Loucy (cell line): ENCODE measurements around the gene PRRC2B.

Experiments used
- H2AFZ ChIP-seq: fragments of 200-600 bp; sonication (generic); 2 replicates; pipeline ENCODE4 v1.6.0; 2016; ENCODE audit warnings: antibody characterized with exemption, mild to moderate bottlenecking, low read length, moderate library complexity
- H3F3A ChIP-seq: fragments of 200-600 bp; 2 replicates; pipeline ENCODE4 v1.6.0; 2016; ENCODE audit warnings: antibody characterized with exemption, low read depth, mild to moderate bottlenecking
- H3K27me3 ChIP-seq: fragments of 200-600 bp; sonication (generic); 2 replicates; pipeline ENCODE4 v1.6.1; 2014; ENCODE audit warnings: low read length, mild to moderate bottlenecking; ENCODE audit not compliant: insufficient read depth, poor library complexity, severe bottlenecking
- H3K36me3 ChIP-seq: fragments of 200-600 bp; sonication (generic); 2 replicates; pipeline ENCODE4 v1.6.1; 2016; ENCODE audit warnings: low read length; ENCODE audit not compliant: insufficient read depth
- H3K4me1 ChIP-seq: fragments of 200-600 bp; sonication (generic); 2 replicates; pipeline ENCODE4 v1.5.1; 2014; ENCODE audit warnings: low read length, mild to moderate bottlenecking; ENCODE audit not compliant: insufficient read depth, poor library complexity, severe bottlenecking
- H3K4me2 ChIP-seq: fragments of 200-600 bp; sonication (generic); 2 replicates; pipeline ENCODE4 v1.6.0; 2014; ENCODE audit warnings: antibody characterized with exemption, low read length, low read depth, mild to moderate bottlenecking; ENCODE audit not compliant: poor library complexity, severe bottlenecking
- H3K4me3 ChIP-seq: fragments of 200-600 bp; sonication (generic); 2 replicates; pipeline ENCODE4 v1.5.1; 2014; ENCODE audit warnings: low read length, mild to moderate bottlenecking, mixed read lengths; ENCODE audit not compliant: poor library complexity, severe bottlenecking
- H3K79me2 ChIP-seq: fragments of 200-600 bp; sonication (generic); 2 replicates; pipeline ENCODE4 v1.6.1; 2014; ENCODE audit warnings: low read length; ENCODE audit not compliant: insufficient read depth
- H3K9ac ChIP-seq: fragments of 200-600 bp; sonication (generic); 2 replicates; pipeline ENCODE4 v1.6.0; 2014; ENCODE audit warnings: mild to moderate bottlenecking, low read depth, low read length, moderate library complexity; ENCODE audit not compliant: poor library complexity, severe bottlenecking
- H3K9me2 ChIP-seq: fragments of 200-600 bp; sonication (generic); replicated peaks from 2 replicates; pipeline ENCODE4 v1.6.1; 2016; ENCODE audit warnings: low read depth, low read length, mixed read lengths
- H3K9me3 ChIP-seq: fragments of 200-600 bp; sonication (generic); 2 replicates; pipeline ENCODE4 v1.6.1; 2014; ENCODE audit warnings: mild to moderate bottlenecking, antibody characterized with exemption, low read length, low read depth; ENCODE audit not compliant: insufficient read depth
- H4K20me1 ChIP-seq: fragments of 200-600 bp; sonication (generic); 2 replicates; pipeline ENCODE4 v1.6.0; 2014; ENCODE audit warnings: antibody characterized with exemption, low read length, mild to moderate bottlenecking; ENCODE audit not compliant: insufficient read depth, poor library complexity, severe bottlenecking
- CTCF ChIP-seq: fragments of 200-600 bp; sonication (generic); conservative IDR thresholded peaks from 2 replicates; pipeline ENCODE4 v1.5.1; 2014; ENCODE audit warnings: mild to moderate bottlenecking, antibody characterized with exemption, low read length
- EZH2phosphoT487 ChIP-seq: fragments of 200-600 bp; IDR thresholded peaks from 2 replicates; pipeline ENCODE4 v1.6.1; 2018; ENCODE audit warnings: antibody characterized with exemption, mild to moderate bottlenecking, moderate library complexity, borderline replicate concordance

Gene PRRC2B

DNA sequence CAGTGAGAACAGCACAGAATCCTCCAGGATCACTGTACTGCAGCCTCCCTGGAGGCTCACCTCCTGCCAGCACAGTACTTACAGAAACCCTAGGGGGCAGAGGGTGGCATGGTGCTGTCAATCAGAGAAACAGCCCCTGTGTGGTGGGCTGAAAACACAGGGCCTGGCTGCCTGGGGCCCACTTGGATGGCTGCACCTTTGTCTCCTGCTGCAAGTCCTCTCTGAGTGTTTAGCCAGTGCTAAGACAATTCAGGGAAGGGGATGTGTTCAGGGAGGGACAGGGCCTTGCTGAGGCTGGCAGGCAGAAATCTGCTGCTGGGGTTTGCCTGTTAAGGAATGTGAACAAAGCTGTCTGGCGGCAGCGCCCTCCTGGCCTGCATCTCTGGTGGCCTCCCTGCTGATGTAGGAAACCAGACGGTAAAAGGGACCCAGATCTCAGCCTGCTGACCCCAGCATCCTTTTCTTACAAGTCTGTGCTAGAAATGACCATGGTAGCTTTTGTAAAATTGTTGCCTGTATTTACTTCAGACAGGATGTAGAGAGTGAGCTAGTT, 39.5 kb downstream of the PRRC2B start:
- Histone ChIP-seq H3K4me1 (no peaks in the 10 kb centered on the region), H3K4me3 (no peak overlapping the region), H2AFZ (no peak overlapping the region), H3F3A (no peaks in the 10 kb centered on the region), H3K27me3 (no peaks in the 10 kb centered on the region), H3K36me3 (peaks cover 80% of the 10 kb centered on the region), H3K9ac (no peak overlapping the region), H3K4me2 (no peak overlapping the region), H3K9me2 (no peaks in the 10 kb centered on the region), H3K79me2 (peaks cover 77% of the 10 kb centered on the region), H4K20me1 (peaks cover 81% of the 10 kb centered on the region), H3K9me3 (no peaks in the 10 kb centered on the region)
- TF ChIP-seq EZH2phosphoT487 (no peak), CTCF (no peak)

GRCh38 chr9:131434673-131435072, 40.8 kb downstream of the PRRC2B start:
- H3K4me3 ChIP-seq = no peak overlapping the region
- H3F3A ChIP-seq = no peaks in the 10 kb centered on the region
- peaks cover 91% of the 10 kb centered on the region for H3K36me3 ChIP-seq
- H3K27me3 ChIP-seq = no peaks in the 10 kb centered on the region
- H3K79me2 ChIP-seq = peaks cover 64% of the 10 kb centered on the region
- no peak overlapping the region for H2AFZ ChIP-seq
- no peak for TF ChIP-seq EZH2phosphoT487
- H3K4me2 ChIP-seq = no peak overlapping the region
- no peaks in the 10 kb centered on the region for H3K9me3 ChIP-seq
- H3K9me2 ChIP-seq = no peaks in the 10 kb centered on the region
- H3K9ac ChIP-seq = no peak overlapping the region
- no peaks in the 10 kb centered on the region for H3K4me1 ChIP-seq
- peaks cover 68% of the 10 kb centered on the region for H4K20me1 ChIP-seq

DNA sequence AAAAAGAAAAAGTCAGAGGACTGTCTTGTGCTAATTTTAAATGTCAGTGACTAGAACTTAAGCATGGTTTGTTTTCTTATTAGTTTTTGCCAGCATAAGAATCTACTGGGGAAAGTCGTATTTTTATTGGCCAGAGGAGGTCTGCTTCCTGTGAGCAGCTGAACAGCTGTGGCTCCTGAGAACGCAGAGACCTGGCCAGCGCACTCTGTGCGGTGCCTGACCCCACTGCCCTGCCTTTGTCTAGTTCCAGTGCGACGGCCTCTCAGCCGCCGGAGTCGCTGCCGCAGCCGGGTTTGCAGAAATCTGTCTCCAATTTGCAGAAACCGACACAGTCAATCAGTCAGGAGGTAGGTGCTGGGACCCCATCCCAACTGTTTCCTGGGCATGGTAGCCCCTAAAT, 42.5 kb downstream of the PRRC2B start:
- peaks cover 56% of the 10 kb centered on the region for H4K20me1 ChIP-seq

More for the DNA sequence above, 42.5 kb downstream of the PRRC2B start:
- Histone ChIP-seq H3K4me3 (no peak overlapping the region), H3K27me3 (no peaks in the 10 kb centered on the region), H3F3A (no peaks in the 10 kb centered on the region), H3K4me1 (no peaks in the 10 kb centered on the region), H3K79me2 (peaks cover 51% of the 10 kb centered on the region), H3K9ac (no peak overlapping the region), H3K36me3 (peaks cover 96% of the 10 kb centered on the region), H3K9me2 (no peaks in the 10 kb centered on the region), H3K9me3 (no peaks in the 10 kb centered on the region), H3K4me2 (no peak overlapping the region), H2AFZ (no peak overlapping the region)
- TF ChIP-seq EZH2phosphoT487 = no peak
- no peak for TF ChIP-seq CTCF
